HG03457 (cell line): ENCODE data around the gene CORO7.
"Not testable (repeated sequence)": the region's sequence is repeated elsewhere in the genome, so short reads cannot be mapped to it uniquely, and the experiment has no call there.

ENCODE experiments used
- ATAC-seq: cut with Tn5 transposase; IDR thresholded peaks from one replicate; pipeline ENCODE4 v1.9.1; 2021; ENCODE audit warnings: moderate number of reproducible peaks; ENCODE audit not compliant: unreplicated experiment

The CORO7 gene

GRCh38 chr16:4340443-4340842 is 76.0 kb downstream of the CORO7 start:
- no peak for ATAC-seq

GRCh38 chr16:4339909-4340308 is 76.5 kb downstream of the CORO7 start:
- ATAC-seq = no peak

GRCh38 chr16:4339455-4339854 is 76.9 kb downstream of the CORO7 start:
- no peak for ATAC-seq

GRCh38 chr16:4338712-4339299 is 77.6 kb downstream of the CORO7 start:
- ATAC-seq = no peak

GRCh38 chr16:4338125-4338582 is 78.2 kb downstream of the CORO7 start:
- no peak for ATAC-seq

- no peak for ATAC-seq
Observed at GRCh38 chr16:4337540-4338088, 78.8 kb downstream of the CORO7 start.

GRCh38 chr16:4336701-4337539 is 79.5 kb downstream of the CORO7 start:
- no peak for ATAC-seq

GRCh38 chr16:4334724-4335495 is 81.5 kb downstream of the CORO7 start:
- ATAC-seq = no peak

GRCh38 chr16:4333714-4334113 is 82.7 kb downstream of the CORO7 start:
- not testable (repeated sequence) for ATAC-seq

- no peak for ATAC-seq
Observed at GRCh38 chr16:4333308-4333638, 83.1 kb downstream of the CORO7 start.

GRCh38 chr16:4332623-4333307 is 83.6 kb downstream of the CORO7 start:
- ATAC-seq = no peak

- no peak for ATAC-seq
Observed at GRCh38 chr16:4332083-4332482, 84.3 kb downstream of the CORO7 start.

GRCh38 chr16:4330277-4330874 is 86.0 kb downstream of the CORO7 start:
- ATAC-seq = no peak

GRCh38 chr16:4328782-4329775 is 87.3 kb downstream of the CORO7 start:
- ATAC-seq = no peak

GRCh38 chr16:4328046-4328781 is 88.2 kb downstream of the CORO7 start:
- ATAC-seq = no peak

- ATAC-seq = no peak
Observed at GRCh38 chr16:4327386-4328045, 88.9 kb downstream of the CORO7 start.

GRCh38 chr16:4325253-4325758 is 91.1 kb downstream of the CORO7 start:
- no peak for ATAC-seq
